Pancreas (tissue), 10 donors: ENCODE results near the gene SPACDR. TPM values are rescaled to one million over a fixed set of nuclear protein-coding genes. Genes with fewer than 3 reads are reported as not detected.

Experiments
- ATAC-seq, 4 donors: fragments of 200-7000 bp; cut with Tn5 transposase; one replicate each; pipeline versions ENCODE4 v1.8.0 to v1.9.1; 2020; ENCODE audit warnings: mild to moderate bottlenecking in 4 of 4, moderate library complexity in 4 of 4
- DNase-seq, 6 donors: peaks; one replicate each; pipeline ENCODE4 v3.0.0-alpha.2; 2020
- FAIRE-seq: peaks from 2 replicates; lab custom pipeline; 2012; peaks lifted over from hg19 to GRCh38; lab: Jason Lieb, UNC
- H3K27ac ChIP-seq, 4 donors: fragments of 200-600 bp; sonication (generic); 1 replicate in 3 of 4; 2 replicates in 1 of 4; pipeline versions ENCODE4 v1.5.0 to v1.8.0; 2020
- H3K27me3 ChIP-seq, 4 donors: fragments of 200-600 bp; one replicate each; pipeline ENCODE4 v1.8.0; 2021
- H3K36me3 ChIP-seq, 3 donors: fragments of 200-600 bp; sonication (generic) in 1 of 3; one replicate each; pipeline versions ENCODE4 v1.5.0 to v1.8.0; 2020 to 2021
- H3K4me1 ChIP-seq, 3 donors: fragments of 200-600 bp; one replicate each; pipeline ENCODE4 v1.8.0; 2021
- H3K4me3 ChIP-seq, 4 donors: fragments of 200-600 bp; sonication (generic) in 2 of 4; one replicate each; pipeline versions ENCODE4 v1.5.0 to v1.8.0; 2020 to 2021
- H3K9me3 ChIP-seq, 4 donors: fragments of 200-600 bp; one replicate each; pipeline ENCODE4 v1.8.0; 2021
- CTCF ChIP-seq, 4 donors: fragments of 200-600 bp; sonication (generic) in 3 of 4; IDR thresholded peaks; one replicate each; pipeline versions ENCODE4 v1.5.0 to v1.8.0; 2021; ENCODE audit warnings: antibody characterized with exemption in 4 of 4
- WGBS, 2 donors: extraction: QIAGEN DNeasy Blood & Tissue Kit; methylation state at CpG; one replicate each; pipeline ENCODE4 v1.1.7; 2013; 5-methylcytosine and 5-hydroxymethylcytosine counted together
- intact Hi-C, 3 donors: fragments of 100-400 bp; cut with DNase I; formaldehyde crosslinking; loops; one replicate each; pipeline versions ENCODE4 v1.11.1 to v1.14.2; 2022
- polyA plus RNA-seq, 2 donors: library from polyadenylated mRNA; stranded (reverse); fragments of 200-250 nt; gene quantifications; one replicate each; pipeline ENCODE4 v1.2.3, GENCODE V29; 2013
- total RNA-seq, 6 donors: library from RNA; stranded (reverse); fragmentation: NEBNext Ultra II Directional in 4 of 6; extraction: Animal tissue kit (Norgen Biotek cat#: 25700) in 4 of 6; gene quantifications; one replicate each; pipeline versions ENCODE4 v1.2.1 to v1.2.4, GENCODE V29; 2021 to 2023
- donor health status: healthy with polysubstance abuse.
- donor health status: DM: no; HTN: no; CAD: no; lungs with moderate emphysema.
- donor health status: DM: no; HTN: no; CAD: no.
- donor health status: control.
- donor health status: control.
- donor health status: Bipolar disorder and iron deficiency.
- donor health status: DM: yes; HTN: yes; CAD: no.
- donor health status: DM: no; HTN: no; CAD: no.
- donor health status: DM: no; HTN: no; CAD: no.
- donor health status: DM: yes; HTN: yes; CAD: no.

The SPACDR gene
- total and polyA plus RNA-seq, 8 donors: 0.24 to 0.68 (median 0.31) TPM; not detected in 4

DNA sequence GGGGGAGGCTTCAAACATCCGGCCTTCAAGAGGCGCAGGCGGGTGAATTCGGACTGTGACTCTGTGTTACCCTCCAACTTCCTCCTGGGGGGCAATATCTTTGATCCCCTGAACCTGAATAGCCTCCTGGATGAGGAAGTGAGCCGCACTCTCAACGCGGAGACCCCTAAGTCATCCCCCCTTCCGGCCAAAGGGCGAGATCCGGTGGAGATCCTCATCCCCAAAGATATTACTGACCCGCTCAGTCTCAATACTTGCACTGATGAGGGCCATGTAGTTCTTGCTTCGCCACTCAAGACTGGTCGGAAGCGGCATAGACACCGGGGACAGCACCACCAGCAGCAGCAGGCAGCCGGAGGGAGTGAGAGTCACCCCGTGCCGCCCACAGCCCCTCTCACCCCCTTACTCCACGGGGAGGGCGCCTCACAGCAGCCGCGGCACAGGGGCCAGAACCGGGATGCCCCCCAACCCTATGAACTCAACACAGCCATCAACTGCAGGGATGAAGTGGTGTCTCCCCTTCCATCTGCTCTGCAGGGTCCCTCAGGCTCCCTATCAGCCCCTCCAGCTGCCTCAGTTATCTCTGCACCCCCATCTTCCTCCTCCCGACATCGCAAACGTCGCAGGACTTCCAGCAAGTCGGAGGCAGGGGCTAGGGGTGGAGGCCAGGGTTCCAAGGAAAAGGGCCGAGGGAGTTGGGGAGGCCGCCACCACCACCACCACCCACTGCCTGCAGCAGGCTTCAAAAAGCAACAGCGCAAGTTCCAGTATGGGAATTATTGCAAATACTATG, 33.4 kb downstream of the SPACDR start:
- peak overlapping the region; percentile 97 to 100 (median 98) for H3K27ac ChIP-seq
- peak overlapping the region; percentile 55 to 98 (median 71) for H3K4me3 ChIP-seq
- no peak for ATAC-seq
- intact Hi-C loops: no loop called here
- DNase-seq: peak in 5 of 6 donors; percentile 39 to 83 (median 47)
- H3K36me3 ChIP-seq: peaks cover 0 to 12% (median 0%) of the 10 kb centered on the region in 3 donors
- no peaks in the 10 kb centered on the region for H3K27me3 ChIP-seq
- no peak for FAIRE-seq
- no peak for TF ChIP-seq CTCF (IDR thresholded peaks at IDR 0.05)
- peaks cover 0 to 24% (median 10%) of the 10 kb centered on the region in 3 donors for H3K4me1 ChIP-seq
- H3K9me3 ChIP-seq: no peaks in the 10 kb centered on the region
- 36 to 37% methylated on average over 26 to 31 of the region's 31 CpGs for WGBS, 2 donors

GRCh38 chr7:100429637-100430492, 34.2 kb downstream of the SPACDR start, which contains the start of gene MEPCE:
Gene MEPCE (plus strand): TSS chr7:100429831. CDS start chr7:100430019, 188 bp downstream.
- Histone ChIP-seq H3K9me3 (no peaks in the 10 kb centered on the region), H3K4me3 (peak within 1 kb of the TSS; percentile 55 to 98 (median 71)), H3K4me1 (peaks cover 0 to 22% (median 5%) of the 10 kb centered on the region in 3 donors), H3K27ac (peak within 1 kb of the TSS; percentile 97 to 100 (median 98)), H3K36me3 (peaks cover 0 to 12% (median 0%) of the 10 kb centered on the region in 3 donors), H3K27me3 (no peaks in the 10 kb centered on the region)
- WGBS, 2 donors: 0 to 1% methylated on average over 69 to 94 of the region's 95 CpGs
- DNase-seq: peak; percentile 92 to 100 (median 96)
- ATAC-seq: peak; percentile 63 to 73 (median 68)
- no peak for TF ChIP-seq CTCF (IDR thresholded peaks at IDR 0.05)
- peak; percentile 32 for FAIRE-seq
- intact Hi-C loops: no loop called here

GRCh38 chr7:100428967-100429636, 35.0 kb downstream of the SPACDR start:
- Histone ChIP-seq H3K4me3 (peak overlapping the region; percentile 55 to 98 (median 71)), H3K4me1 (peaks cover 0 to 17% (median 0%) of the 10 kb centered on the region in 3 donors), H3K36me3 (peaks cover 0 to 12% (median 0%) of the 10 kb centered on the region in 3 donors), H3K27ac (peak overlapping the region; percentile 97 to 100 (median 98)), H3K27me3 (no peaks in the 10 kb centered on the region), H3K9me3 (no peaks in the 10 kb centered on the region)
- peak in 2 of 4 donors; percentile 15 to 26 for TF ChIP-seq CTCF (IDR thresholded peaks at IDR 0.05)
- DNase-seq (peak; percentile 100), FAIRE-seq (peak; percentile 85), ATAC-seq (peak; percentile 80 to 87 (median 82))
- intact Hi-C loops: no loop called here
- WGBS, 2 donors: 0 to 1% methylated on average over 38 to 40 of the region's 40 CpGs

DNA sequence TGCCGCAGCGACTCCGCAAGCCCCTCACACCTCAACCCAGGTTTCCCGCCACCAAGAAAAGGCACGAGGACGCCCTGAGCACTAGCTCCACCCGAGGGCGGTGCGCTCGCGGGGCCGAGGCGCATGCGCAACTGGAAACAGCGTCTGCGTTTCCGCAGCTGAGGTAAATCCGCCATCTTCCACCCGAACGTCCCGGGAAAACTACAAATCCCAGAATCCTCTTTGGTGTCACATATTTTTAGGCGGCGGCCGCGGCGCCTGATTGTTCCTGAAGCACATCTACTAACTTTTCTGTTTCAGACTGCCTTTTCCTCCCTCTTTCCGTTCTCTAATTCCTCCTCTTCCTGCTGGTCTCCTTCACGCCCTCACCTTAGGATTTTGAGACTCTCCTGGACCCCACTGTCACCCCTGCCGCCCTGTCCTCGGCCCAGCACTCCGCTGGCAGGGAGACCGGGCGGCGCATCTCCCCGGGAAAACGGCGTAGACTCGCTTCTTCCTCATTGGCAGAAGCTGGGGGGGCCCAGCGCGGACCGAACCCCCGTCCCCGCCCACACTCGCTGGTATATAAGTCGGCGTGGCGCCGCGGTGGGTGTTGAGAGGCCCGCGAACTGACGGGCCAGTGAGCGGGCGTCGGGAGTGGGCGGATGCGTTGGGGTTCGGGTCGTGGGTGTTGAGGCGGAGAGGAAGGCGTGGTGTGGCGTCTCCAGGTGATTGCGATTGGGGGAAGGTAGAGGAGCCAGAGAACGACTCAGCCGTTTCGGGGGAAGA, 35.7 kb downstream of the SPACDR start, which contains the start of gene ZCWPW1:
Gene ZCWPW1, minus strand, starts transcription at position 505 of the 768 bp plus-strand sequence. CDS start 8,054 bp downstream, outside the sequence.
- Histone ChIP-seq H3K4me3 (peak within 1 kb of the TSS; percentile 55 to 98 (median 71)), H3K9me3 (no peaks in the 10 kb centered on the region), H3K4me1 (peaks cover 0 to 17% (median 0%) of the 10 kb centered on the region in 3 donors), H3K36me3 (peaks cover 0 to 6% (median 0%) of the 10 kb centered on the region in 3 donors), H3K27me3 (no peaks in the 10 kb centered on the region), H3K27ac (peak within 1 kb of the TSS; percentile 97 to 100 (median 98))
- FAIRE-seq (no peak), ATAC-seq (peak; percentile 64 to 77 (median 72)), DNase-seq (peak; percentile 93 to 98 (median 96))
- intact Hi-C loops: no loop called here
- 1% methylated on average over 64 to 66 of the region's 66 CpGs for WGBS, 2 donors
- TF ChIP-seq CTCF (IDR thresholded peaks at IDR 0.05): no peak
